Fibroblast of skin of right biceps (primary cell): ENCODE results near the gene CACNB2.

Experiments
- DNase-seq: peaks from one replicate; pipeline ENCODE4 v3.0.0-alpha.2; 2013

Gene CACNB2

DNA sequence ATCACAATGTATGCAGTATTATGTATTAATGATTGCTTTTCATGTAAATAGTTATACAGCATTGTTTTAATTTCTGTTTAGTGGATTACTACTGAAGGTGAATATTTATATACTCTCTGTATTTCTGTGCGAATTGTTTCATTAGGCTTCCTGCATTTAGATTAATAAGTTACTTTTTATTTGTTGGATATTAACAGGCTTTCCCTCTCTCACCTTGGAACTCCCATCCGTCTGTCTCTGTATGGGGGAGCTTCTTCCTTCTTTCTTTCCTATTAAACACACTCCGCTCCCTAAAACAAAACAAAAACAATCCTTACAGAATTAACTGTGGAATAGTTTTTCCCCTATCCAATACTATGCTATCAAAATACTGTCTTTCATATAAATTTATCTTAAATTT lies 205.1 kb downstream of the CACNB2 start:
- no peak for DNase-seq

DNA sequence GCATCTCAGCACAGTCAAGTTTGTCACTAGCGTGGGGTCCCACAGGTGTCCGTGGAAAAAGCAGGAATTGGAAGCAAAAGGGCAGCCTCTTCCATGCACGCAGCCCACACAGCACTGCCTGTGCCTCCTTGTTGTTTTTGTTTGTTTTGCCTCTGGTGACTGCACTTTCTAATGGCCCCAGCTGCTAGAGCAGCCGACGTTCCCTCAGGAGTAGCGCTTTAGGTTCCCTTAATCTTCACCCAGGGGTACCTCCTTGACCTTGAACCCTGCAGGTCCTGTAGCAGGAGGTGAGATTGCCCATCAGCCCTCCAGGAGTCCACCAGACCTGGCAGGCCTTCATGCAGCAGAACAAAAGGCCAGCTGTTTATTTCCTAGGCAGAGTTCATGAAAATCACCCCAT lies 210.1 kb downstream of the CACNB2 start:
- no peak for DNase-seq

DNA sequence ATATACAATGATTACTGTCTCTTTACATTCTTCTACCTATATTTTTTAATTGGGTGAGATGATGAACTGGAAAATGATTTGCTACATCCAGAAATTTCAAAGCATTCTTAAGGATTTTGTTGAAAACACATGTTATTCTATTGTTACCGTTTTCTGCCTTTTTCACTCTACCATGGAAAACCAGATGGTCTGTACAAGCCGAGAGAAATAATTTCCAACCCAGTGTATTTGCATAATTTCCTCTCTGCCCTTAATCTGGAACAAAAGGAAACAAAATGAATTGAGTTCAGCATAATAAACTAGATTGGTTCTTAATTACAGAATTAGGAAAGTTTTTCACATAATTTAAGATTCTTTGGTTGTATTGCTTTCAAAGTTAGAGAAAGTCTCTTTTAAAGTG lies 211.2 kb downstream of the CACNB2 start:
- no peak for DNase-seq

DNA sequence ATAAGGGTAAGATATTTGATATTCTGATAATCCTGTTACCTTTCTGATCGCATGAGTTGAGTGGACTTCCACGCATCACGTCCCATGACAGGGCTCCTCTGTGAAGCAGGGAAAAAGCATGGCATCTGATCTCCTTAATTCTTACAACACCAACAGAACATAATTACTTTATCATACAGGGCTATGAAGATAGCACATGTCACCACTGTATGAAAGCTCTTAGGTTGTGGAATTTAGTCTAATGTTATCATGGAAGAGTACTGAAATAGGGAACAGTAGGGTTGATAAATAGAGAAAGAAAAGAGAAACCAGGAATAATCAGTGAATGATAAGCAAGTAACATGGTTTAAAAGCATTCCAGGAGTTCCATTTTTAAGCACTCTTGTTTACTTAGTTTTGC lies 212.0 kb downstream of the CACNB2 start:
- DNase-seq: no peak

DNA sequence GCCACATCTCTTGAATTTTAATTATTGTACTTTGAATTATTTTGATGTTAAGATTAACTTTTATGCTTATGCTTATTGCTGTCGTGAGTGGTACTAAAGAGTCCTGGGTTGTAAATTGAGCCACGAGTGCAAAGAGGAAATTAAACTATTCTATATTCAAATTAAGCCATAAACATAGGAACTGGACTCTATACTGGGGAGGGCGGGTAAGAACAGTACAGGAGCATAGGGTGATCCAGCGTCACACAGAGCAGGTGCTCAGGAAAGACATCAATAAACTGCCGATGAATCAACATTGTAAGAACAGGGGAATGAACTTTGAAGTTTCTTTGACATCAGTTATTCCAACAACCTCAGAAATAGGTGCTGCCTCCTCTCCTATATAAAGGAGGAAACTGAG lies 219.6 kb downstream of the CACNB2 start:
- no peak for DNase-seq

DNA sequence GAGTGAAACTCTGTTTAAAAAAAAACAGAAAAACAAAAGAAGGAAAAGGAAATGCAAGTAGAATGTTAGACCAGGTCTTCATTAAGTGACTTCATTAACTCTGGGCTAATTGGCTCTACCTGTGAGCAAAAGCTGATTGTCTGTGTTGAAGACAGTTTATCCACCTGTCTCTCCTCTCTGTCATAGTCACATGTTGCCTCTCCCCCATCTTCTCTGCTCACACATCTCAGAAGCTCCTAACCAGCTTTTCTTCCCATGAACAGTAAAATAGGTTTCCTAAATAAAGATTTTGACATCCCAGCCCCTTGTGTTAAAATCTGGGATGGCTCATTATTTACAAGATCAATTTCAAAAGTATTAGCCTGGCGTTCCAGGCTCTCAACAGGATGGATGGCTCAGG lies 222.7 kb downstream of the CACNB2 start:
- DNase-seq: no peak

DNA sequence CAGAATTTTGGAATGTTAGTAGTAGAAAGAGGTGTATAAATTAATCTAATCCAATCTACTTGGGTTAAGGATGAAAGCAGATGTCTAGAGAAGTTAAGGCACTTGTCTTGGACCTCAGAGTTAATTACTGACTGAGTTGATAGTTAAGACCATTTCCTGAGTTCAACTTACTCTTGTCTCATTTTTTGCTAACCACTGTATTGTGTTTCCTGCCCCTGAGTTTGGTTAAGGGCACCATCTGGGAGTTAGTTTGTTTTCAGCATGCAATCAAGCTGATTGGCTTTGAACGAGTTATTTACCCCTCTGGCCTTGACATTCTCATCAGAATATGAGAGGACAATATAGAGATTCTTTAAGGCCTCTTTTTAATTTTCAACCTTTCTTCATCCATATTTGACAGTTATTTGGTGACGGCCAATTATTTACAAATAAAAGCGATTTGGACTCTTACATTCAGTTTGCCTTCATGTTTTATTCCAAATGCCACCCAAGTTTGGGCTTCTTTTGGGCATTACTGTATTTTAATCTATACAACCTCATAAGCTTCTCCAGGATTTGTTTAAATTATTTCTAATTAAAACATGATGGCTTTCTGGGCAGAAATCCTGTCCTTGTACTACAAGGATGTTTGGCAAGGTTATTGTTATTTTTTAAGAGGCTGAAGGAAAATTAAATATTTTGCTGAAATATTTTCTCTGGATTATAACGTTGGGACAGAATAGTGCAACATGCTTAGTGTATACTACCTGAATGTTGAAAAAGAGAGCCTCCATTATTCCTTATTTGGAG lies 225.0 kb downstream of the CACNB2 start:
- no peak for DNase-seq

DNA sequence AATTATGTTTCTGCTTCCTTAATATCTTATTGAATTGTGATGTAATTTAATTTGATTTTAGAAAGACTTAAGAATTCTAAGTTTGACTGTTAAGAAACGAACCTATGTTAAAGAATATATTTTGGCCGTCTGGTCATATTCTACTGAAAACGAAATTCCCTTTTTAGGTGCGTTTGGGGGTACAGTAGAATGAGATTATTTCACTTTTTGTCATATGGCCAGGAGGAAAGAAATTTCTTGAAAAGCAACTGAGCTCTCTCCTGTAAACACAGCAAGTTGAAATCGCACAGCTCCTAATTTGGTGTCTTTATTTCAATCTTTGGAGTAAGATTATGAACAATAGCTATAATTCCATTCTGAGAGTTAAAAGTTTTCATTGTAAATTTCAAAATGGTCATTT lies 227.6 kb downstream of the CACNB2 start:
- no peak for DNase-seq

DNA sequence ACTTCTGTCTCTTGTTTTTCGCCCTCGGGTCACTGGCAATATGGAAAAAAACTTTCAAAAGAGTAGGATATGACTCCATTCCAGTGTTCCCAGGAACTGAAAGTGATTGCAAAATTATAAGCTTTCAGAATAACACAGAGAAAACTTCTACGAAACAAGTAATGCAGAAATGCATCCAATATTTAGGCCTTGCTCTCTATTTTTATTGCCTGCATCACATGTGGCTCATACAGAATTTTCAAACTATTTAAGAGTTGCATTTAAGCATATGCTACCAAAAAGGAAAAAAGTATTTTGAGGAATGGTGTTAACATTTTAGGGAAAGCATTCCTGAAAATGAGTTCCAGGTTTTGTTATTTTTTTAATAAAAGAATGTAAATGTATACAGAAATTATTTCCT lies 228.0 kb downstream of the CACNB2 start:
- no peak for DNase-seq

DNA sequence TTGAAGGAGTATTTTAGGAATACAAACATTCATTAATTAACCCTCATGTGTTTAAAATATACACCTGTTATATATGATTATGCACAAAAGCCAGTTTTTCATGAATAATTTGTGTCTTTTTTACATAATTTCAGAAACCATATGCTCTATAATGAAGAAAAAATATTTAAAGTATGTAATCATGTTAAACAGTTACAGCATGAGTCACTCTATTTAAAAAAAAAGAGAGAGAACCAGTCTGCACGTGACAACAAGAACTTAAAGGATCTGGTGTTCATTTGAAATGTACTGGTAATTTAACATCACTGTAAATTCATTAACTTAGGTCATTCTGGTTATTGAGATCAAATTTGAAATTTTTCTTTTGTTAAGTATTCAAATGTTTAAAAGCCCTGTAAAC lies 228.5 kb downstream of the CACNB2 start:
- DNase-seq: peak; percentile 57

DNA sequence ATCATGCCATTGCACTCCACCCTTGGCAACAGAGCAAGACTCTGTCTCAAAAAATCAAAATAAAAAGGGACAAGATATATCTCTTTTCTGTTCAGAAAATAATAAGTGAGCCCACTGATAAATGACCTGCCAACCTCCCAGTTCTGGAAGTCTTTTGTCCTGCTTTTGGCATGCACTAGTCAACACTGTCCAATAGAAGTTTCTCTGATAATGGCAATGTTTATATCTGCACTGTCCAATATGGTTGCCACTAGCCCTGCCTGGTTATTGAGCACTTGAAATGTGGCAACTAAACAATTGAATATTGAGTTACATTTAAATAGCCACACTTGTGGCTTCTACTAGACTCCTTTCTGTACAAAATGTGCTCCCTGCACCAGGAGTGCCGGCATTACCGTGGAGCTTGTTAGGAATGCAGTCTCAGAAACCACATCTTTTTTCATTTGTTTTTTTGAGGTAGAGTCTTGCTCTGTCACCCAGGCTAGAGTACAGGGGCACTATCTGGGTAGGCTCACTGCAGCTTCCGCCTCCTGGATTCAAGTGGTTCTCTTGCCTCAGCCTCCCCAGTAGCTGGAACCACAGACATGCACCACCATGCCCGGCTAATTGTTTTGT lies 229.7 kb downstream of the CACNB2 start:
- DNase-seq: no peak

DNA sequence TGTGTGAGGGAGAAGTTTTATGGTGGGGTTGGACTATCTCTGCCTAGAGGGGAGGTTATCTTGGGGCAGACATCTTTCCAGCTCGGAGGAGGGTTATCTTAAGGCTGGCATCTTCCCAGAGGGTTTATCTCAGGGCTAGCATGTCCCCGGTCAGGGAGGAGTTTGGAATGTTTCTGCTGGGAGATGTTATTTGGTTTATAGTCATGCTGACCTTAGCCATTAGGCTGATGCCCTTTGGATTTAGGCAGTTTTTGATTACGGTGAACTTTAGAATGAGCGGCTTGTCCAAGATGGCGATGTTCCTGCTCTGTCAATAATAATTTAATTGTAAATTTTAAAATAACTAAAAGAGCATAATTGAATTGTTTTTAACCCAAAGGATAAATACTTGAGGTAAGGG lies 236.4 kb downstream of the CACNB2 start:
- DNase-seq: no peak

DNA sequence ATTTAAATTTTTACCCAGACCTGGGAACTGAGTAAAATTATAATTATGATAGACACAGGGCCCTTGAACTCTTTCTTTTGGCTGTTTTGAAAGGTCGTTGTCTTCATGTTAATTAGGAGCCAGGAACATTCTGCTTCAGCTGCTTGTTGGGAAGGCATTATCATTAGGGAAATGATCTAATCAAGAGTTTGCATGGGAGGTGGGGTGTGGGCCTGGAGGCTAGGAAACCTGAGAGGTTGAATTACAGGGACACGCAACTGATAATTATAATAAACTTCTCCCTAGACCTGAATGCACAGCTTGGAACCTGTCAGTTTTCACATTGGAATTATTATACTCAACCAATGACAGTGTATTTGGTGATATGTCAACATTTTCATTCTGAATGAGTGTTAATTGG lies 237.7 kb downstream of the CACNB2 start:
- DNase-seq: no peak

DNA sequence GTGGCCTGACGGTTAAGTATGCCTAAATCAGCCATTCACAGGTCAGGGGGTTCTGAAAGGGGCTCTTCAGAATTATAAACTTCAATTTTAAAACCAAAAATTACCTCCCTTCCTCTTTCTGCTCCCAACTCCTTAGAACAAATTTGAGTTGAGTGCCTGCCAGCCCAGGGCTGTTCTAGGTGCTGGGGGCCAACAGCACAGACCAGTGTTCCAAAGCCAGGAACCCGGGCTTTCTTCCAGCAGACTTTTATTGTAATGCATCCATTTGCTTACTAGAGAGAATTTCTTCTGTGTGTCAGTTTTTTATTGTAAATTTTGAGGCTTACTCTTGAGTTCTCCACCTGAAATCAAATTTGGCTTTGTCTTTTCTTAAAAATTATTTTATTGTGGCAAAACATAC lies 238.5 kb downstream of the CACNB2 start:
- DNase-seq: no peak

DNA sequence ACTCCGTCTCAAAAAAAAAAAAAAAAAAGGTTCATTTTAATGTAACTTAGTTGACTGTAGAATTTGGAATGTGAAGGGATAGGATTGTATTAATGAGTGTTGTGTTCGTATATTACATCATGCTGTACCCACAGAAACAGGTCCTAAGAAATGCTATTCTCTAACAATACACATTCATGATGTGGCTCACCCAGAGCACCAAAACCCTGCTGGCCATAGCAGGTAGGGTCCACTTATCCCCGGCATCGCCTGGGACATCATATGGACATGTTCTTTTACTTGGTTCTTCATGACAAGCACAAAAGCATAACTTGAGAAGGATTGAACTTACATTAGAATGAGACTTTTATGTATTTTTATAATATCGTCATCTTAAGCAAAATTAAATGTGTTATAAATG lies 241.5 kb downstream of the CACNB2 start:
- DNase-seq: no peak

DNA sequence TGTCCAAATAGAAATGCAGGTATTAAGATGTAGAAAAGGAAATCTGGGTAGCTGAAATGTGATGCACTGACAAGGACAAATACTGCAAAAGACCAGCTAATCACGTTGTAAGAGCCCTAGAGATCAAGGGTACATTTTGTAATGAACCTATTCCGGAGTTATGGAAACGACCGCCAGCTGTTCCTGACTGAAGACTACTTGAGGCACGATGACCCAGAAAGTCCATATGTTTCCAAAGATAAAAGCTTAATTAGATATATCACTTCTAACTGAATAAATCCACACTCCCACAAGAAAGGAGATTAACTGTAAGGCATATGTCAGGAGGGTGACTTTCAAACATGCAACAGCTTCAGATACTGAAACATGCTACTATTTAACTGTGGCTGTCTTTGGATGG lies 257.7 kb downstream of the CACNB2 start:
- DNase-seq: no peak

DNA sequence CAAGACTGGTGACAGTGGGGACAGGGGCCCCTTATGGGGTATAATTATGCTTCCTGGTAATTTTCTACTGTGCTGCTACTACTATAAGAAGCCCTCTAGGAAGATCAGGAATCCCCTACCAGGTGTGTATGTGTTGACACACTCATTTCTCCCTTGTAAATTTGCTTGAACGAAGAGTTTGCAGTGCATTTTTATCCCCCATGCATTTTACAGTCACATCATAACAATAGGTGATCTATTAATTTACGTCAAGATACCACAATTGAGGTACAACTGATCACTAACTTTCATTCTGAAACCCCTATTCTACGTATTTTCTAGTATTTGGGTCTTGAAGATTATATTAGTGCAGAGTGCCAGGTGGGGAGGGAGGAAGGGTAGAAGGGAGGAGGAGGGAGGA lies 258.9 kb downstream of the CACNB2 start:
- no peak for DNase-seq

DNA sequence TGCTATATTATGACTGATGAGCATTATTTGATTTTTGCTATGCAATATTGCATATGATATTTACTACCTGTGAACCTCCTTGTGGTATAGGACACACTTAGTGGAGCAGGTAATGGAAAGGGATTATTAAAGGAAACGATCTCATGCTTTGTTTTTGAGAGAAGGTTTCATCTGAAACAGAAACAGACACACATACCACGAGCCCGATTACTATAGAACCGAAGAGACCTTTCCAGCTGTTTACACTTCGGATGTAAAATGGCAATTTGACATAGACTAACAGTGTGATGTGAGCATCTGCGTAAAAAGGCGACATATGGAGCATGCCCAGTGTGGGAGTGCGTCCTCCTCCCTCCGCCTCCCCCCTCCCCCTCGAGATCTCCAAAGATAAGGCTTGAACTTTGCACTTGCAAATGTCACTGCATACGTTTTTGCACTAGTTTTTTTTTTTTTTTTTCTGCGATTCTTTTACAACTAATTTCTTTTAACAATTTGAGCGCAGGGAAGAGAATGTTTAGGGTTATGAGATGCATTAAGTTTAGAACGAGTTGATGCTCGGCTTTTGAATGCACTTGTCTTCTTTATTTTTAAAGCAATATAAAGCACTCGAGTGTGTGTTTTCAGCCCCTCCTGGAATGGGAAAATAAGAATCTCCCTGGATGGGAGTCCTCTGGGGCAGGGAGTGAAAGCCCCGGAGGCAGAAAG lies 260.1 kb downstream of the CACNB2 start:
- no peak for DNase-seq

DNA sequence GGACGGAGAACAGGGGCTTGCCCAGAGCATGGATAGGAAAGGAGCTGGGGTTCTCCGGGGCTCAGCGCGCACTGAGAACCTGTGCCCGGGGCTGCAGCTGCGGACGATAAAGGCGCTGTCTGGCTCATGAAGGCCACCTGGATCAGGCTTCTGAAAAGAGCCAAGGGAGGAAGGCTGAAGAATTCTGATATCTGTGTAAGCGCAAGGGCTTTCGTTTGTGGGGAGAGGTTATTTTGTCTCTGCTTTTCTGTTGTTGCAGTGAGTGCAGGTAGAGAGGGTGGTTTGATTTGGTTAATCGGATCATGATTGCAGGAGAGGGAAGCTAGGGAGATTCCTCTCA lies 260.7 kb downstream of the CACNB2 start:
- DNase-seq: no peak

DNA sequence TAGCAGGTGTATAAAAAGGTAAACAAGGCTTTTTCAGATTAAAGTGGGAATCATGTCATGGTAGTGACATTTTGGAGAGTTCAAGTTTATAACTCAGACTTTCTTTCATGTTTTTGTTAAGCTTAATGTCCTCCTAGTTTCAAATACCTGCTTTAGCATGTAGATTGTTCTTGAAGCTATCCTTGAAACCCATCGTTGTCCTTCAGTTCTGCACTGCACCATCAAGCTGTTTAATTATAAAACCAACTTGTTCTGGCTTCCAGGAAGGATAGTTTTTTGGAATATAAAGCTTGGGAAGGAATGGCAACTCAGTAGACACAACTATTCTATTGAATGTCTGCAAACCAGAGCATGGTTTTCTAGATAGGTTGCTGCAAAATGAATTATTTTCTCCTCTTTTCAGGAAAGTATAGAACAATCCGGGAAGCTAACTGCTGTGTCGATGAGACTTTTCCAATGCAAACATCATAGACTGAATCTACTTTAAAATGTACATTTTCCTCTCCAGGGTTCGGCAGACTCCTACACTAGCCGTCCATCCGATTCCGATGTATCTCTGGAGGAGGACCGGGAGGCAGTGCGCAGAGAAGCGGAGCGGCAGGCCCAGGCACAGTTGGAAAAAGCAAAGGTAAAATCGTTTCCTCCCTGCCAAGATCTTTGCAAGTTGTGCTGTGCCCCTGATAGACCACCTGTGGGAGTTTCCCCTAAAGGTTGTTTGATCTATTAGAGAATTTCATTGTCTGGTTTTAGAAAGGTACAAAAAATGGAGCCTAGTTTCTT lies 261.4 kb downstream of the CACNB2 start:
- DNase-seq: no peak

DNA sequence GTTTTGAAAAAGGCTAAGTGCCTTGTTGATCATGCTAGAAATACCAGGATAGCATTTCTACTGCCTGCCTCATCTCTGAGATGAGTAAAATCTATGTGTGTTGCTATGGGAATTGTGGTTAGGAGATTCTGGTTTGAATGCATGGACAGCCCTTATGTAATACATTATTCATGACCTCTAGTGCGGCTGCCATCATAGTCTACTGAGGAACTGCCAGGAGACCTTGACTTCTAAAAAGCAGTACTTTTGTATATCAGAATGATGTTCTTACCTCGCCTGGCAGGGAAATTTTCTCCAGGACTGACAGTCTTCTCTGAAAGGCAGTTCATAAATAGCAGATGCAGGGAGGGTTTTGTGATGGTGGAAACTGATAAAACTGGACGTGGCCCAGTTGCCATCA lies 262.6 kb downstream of the CACNB2 start:
- peak; percentile 7 for DNase-seq

DNA sequence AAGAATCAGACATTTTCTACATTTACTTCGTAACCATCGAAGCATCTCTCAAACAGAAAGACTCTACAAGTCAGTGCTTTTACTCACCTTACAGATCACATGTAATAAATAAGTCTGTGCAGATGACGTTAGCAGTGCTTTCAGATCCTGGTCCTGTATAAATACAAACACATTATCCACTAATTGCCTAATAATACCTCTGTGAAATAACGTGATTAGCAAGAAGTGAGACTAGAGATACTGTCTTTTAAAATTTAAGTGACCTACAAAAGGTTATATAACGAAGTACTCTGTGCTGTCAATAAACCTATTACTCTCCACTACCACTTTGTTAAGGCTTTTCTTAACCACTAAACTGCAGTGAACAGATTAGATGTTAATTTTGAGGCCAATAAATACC lies 264.3 kb downstream of the CACNB2 start:
- DNase-seq: no peak

DNA sequence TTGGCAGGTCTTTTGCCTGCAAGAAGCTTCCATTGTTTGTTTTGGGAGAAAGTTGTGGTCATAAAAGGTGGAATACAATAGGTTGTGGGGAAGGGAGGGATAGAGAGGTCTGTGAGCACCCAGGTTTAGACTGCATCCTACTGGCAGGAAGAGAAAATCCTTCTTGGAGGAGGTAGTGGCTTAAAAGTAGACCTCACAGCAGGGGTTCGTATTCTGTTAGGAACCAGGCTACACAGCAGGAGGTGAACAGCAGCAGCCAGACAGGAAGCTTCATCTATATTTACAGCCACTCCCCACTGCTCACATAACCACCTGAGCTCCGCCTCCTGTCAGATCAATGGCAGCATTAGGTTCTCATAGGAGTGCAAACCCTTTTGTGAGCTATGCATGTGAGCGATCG lies 265.9 kb downstream of the CACNB2 start:
- no peak for DNase-seq
